Astrocyte (in vitro differentiated cells and primary cell): ENCODE measurements around the gene CFAP298.

Experiments used
- CTCF ChIP-seq: IDR thresholded peaks from 2 replicates; pipeline ENCODE4 v1.5.1; 2011; ENCODE audit warnings: low read depth, mild to moderate bottlenecking, inconsistent platforms, low read length, moderate library complexity; ENCODE audit not compliant: insufficient read depth
- EZH2 ChIP-seq: IDR thresholded peaks from 2 replicates; pipeline ENCODE4 v1.6.1; 2012; ENCODE audit warnings: mild to moderate bottlenecking, low read length, inconsistent platforms; ENCODE audit not compliant: insufficient read depth

GRCh38 chr21:32653326-32653901, 41.2 kb upstream of the CFAP298 start:
- peak; percentile 43 for TF ChIP-seq CTCF
- no peak for TF ChIP-seq EZH2
